ENCODE measurements around the gene LHCGR.
"Not testable (repeated sequence)": the region's sequence is repeated elsewhere in the genome, so short reads cannot be mapped to it uniquely, and the experiment has no call there.

Gene LHCGR

DNA sequence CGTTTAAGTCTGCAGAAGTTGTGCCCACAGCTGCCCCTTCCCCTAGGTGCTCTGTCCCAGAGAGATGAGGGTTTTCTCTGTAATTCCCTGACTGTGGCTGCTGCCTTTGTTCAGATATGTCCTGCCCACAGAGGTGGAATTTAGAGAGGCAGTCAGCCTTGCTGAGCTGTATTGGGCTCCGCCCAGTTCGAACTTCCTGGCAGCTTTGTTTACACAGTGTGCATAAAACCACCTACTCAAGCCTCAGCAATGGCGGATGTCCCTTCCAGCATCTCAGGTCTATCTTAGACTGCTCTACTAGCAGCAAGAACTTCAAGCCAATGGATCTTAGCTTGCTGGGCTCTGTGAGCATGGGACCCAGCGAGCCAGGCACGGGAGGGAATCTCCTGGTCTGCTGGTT is 48.1 kb downstream of the LHCGR start:
- no peak for DNase-seq

DNA sequence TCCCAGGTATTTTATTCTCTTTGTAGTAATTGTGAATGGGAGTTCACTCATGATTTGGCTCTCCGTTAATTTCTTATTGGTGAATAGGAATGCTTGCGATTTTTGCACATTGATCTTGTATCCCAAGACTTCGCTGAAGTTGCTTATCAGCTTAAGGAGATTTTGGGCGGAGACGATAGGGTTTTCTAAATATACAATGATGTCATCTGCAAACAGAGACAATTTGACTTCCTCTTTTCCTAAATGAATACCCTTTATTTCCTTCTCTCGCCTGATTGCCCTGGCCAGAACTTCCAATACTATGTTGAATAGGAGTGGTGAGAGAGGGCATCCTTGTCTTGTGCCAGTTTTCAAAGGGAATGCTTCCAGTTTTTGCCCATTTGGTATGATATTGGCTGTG is 51.9 kb downstream of the LHCGR start:
- not testable (repeated sequence) for DNase-seq

- DNase-seq, result no peak
Measured at GRCh38 chr2:48699348-48699930, 56.1 kb downstream of the LHCGR start.

- DNase-seq, result no peak
Measured at GRCh38 chr2:48696881-48697280, 58.6 kb downstream of the LHCGR start.

DNA sequence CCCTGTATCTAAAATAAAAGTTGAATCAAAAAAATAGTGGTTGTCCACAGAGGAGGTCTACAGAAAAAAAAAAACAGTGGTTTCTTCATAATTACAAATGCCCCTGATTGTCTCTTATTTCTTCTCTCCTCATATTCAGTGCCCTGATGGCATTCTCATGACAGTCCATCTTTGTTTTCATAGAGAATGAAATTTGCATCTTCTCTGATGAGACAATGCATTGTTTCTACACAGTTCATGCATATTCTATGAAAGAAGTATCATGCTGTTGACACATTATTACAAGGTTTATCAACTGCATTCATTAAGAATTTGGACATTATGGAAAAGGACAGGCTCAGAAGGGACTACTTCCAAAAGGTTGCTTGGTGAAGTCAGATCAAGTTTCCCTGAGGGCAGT is 59.5 kb downstream of the LHCGR start:
- no peak for DNase-seq

DNA sequence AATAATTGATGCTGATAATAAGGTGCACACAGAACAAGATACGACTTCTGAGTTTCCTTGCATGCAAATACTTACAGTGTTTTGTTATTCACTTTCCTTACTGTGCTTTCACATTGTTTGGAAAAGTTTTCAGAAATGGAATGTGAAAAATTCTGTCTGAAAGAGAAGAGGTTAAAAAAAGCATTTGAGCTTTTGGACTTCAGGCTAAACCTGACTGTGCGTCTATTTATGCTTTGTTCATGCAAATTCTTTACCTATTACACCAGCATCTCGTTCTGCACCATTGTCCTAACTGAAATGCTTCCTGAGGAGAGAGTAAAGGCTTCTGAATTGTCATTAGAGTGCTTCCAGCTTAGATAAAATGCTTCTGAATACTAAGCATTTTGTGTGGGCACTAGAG is 61.4 kb downstream of the LHCGR start:
- DNase-seq, result no peak

DNA sequence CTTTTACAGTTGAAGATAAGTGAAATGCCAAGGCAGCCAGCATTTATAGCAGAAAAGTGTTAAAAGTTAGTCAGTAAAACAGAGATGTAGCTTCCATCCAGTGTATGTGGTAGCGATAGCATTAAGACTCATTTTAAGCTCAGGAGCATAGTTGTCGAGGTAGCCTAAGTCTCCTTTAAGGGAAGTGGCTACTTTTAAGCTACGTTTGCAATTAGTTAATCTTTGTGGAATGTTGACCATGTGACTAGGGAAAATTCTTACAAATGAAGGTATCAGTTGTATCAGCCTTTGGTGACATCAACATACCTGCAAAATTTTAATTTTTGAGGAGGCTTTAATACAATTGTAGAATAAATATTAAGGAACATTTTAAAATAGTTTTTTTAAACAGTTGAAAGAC is 61.9 kb downstream of the LHCGR start:
- no peak for DNase-seq

- DNase-seq, result no peak
Measured at GRCh38 chr2:48693066-48693465, 62.5 kb downstream of the LHCGR start.

- DNase-seq, result no peak
Measured at GRCh38 chr2:48691935-48692691, 63.4 kb downstream of the LHCGR start.

GRCh38 chr2:48685126-48685525 is 70.4 kb downstream of the LHCGR start:
- no peak for DNase-seq

GRCh38 chr2:48677450-48677849 is 78.1 kb downstream of the LHCGR start:
- DNase-seq, result no peak

DNA sequence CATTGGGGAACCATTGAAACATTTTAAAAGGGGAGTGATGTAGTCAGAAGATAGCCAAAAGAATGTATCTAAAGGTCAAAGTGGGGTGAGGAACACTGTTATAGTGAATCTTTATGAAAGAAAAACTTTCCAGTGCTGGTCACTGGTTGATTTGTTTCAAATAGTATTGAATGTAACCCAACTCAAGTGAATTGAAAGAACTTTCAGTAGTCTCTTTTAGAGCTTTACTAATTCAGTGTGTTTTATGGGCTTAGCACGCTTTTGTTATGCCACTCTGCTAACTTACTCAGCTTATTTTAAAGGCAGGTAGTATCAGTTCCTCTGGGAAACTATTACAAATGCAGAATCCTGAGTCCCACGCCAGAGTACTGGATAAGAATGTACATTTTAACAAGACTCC is 80.6 kb downstream of the LHCGR start:
- no peak for DNase-seq

GRCh38 chr2:48673581-48673980 is 81.9 kb downstream of the LHCGR start:
- no peak for DNase-seq

GRCh38 chr2:48668992-48669391 is 86.5 kb downstream of the LHCGR start:
- no peak for DNase-seq

GRCh38 chr2:48651158-48651790 is 104.2 kb downstream of the LHCGR start:
- no peak for DNase-seq

DNA sequence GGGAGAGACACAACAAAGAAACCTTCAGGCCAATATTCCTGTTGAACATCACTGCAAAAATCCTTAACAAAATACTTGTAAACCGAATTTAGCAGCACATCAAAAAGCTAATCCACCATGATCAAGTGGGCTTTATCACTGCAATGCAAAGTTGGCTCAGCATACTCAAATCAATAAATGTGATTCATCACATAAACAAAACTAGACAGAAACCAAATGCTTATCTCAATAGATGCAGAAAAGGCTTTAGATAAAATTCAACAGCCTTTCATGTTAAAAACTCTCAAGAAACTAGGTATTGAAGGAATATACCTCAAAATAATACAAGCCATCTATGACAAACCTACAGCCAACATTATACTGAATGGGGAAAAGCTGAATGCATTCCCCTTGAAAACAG is 117.3 kb downstream of the LHCGR start:
- no peak for DNase-seq
